Neural progenitor cell (in vitro differentiated cells): ENCODE measurements around the gene GATA6. TPM values are rescaled to one million over a fixed set of nuclear protein-coding genes. Genes with fewer than 3 reads are reported as not detected.
"Not testable (repeated sequence)": the region's sequence is repeated elsewhere in the genome, so short reads cannot be mapped to it uniquely, and the experiment has no call there.

Experiments used
- DNase-seq: peaks from one replicate; pipeline ENCODE4 v3.0.0-alpha.2; 2016; ENCODE audit warnings: low spot score
- H2AFZ ChIP-seq: fragments of 200-600 bp; sonication (generic); replicated peaks from 2 replicates; pipeline ENCODE4 v1.6.1; 2016; ENCODE audit warnings: antibody characterized with exemption
- H3F3A ChIP-seq: fragments of 200-600 bp; sonication (generic); 2 replicates; pipeline ENCODE4 v1.6.1; 2016; ENCODE audit warnings: antibody characterized with exemption, low read depth
- H3K27ac ChIP-seq: fragments of 200-600 bp; sonication (generic); 2 replicates; pipeline ENCODE4 v1.5.1; 2016; ENCODE audit warnings: mild to moderate bottlenecking
- H3K27me3 ChIP-seq: fragments of 200-600 bp; sonication (generic); 2 replicates; pipeline ENCODE4 v1.6.1; 2016; ENCODE audit warnings: mild to moderate bottlenecking, moderate library complexity
- H3K36me3 ChIP-seq: fragments of 200-600 bp; sonication (generic); 2 replicates; pipeline ENCODE4 v1.5.1; 2016
- H3K4me1 ChIP-seq: fragments of 200-600 bp; sonication (generic); 2 replicates; pipeline ENCODE4 v1.6.1; 2016; ENCODE audit warnings: mixed run types
- H3K4me2 ChIP-seq: fragments of 200-600 bp; sonication (generic); 2 replicates; pipeline ENCODE4 v1.6.1; 2016
- H3K4me3 ChIP-seq: fragments of 200-600 bp; sonication (generic); 2 replicates; pipeline ENCODE4 v1.5.1; 2016
- H3K79me2 ChIP-seq: fragments of 200-600 bp; sonication (generic); 2 replicates; pipeline ENCODE4 v1.6.1; 2016; ENCODE audit warnings: low read depth
- H3K9ac ChIP-seq: fragments of 200-600 bp; sonication (generic); 2 replicates; pipeline ENCODE4 v1.6.1; 2016
- H3K9me3 ChIP-seq: fragments of 200-600 bp; sonication (generic); 2 replicates; pipeline ENCODE4 v1.5.1; 2016; ENCODE audit warnings: low read depth
- H4K20me1 ChIP-seq: fragments of 200-600 bp; sonication (generic); 2 replicates; pipeline ENCODE4 v1.6.1; 2016; ENCODE audit warnings: low read depth
- H3K27ac Mint-ChIP-seq: 3 replicates; pipeline ENCODE4 v1.8.0; 2021; ENCODE audit warnings: mixed read lengths
- H3K27me3 Mint-ChIP-seq: 2 replicates; pipeline ENCODE4 v1.8.0; 2022; ENCODE audit warnings: low read depth, mild to moderate bottlenecking, inconsistent platforms, moderate library complexity, mixed read lengths; ENCODE audit not compliant: insufficient read depth
- H3K36me3 Mint-ChIP-seq: 3 replicates; pipeline ENCODE4 v1.8.0; 2021; ENCODE audit warnings: mixed read lengths
- H3K4me1 Mint-ChIP-seq: 3 replicates; pipeline ENCODE4 v1.8.0; 2021; ENCODE audit warnings: mixed read lengths
- H3K4me3 Mint-ChIP-seq: 3 replicates; pipeline ENCODE4 v1.8.0; 2021; ENCODE audit warnings: mild to moderate bottlenecking, moderate library complexity, mixed read lengths
- H3K9me3 Mint-ChIP-seq: 3 replicates; pipeline ENCODE4 v1.8.0; 2020; ENCODE audit warnings: mixed read lengths
- EZH2 ChIP-seq: fragments of 200-600 bp; sonication (generic); IDR thresholded peaks from 2 replicates; pipeline ENCODE4 v1.6.1; 2017; ENCODE audit warnings: antibody characterized with exemption, mild to moderate bottlenecking, moderate library complexity
- EZH2phosphoT487 ChIP-seq: fragments of 200-600 bp; sonication (generic); IDR thresholded peaks from 2 replicates; pipeline ENCODE4 v1.6.1; 2017; ENCODE audit warnings: antibody characterized with exemption
- total RNA-seq: library from RNA; depleted of rRNA; stranded (reverse); fragments of >200 nt; gene quantifications from 2 replicates; pipeline ENCODE4 v1.2.3, GENCODE V29; 2015; ENCODE audit warnings: low replicate concordance
- TF ChIP-seq, protein P1 (sequence below): fragments of 200-600 bp; sonication (generic); IDR thresholded peaks from 2 replicates; pipeline ENCODE4 v1.5.1; 2017; ENCODE audit warnings: antibody characterized with exemption, mild to moderate bottlenecking

The GATA6 gene
- total RNA-seq, 1 donor from 2014 or later = 0.26 TPM

DNA sequence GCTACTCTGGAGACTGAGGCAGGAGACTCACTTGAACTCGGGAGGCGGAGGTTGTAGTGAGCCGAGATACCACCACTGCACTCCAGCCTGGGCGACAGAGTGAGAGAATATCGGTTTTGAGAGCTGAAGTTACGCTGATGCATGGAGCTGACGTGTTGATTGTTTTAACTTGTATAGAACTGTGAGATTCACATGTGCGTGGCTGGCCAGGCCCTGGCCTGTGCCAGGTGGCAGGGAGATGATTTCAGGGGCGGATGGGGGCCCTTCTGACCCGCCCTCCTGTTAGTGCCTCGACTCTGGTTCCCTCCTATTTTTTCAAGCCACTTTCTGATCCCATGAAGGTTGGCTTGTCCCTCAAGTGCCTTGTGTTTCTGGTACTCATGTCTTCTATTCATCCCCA is 25.7 kb downstream of the GATA6 start:
- Histone ChIP-seq H3K79me2 (no peaks in the 10 kb centered on the region), H3F3A (peaks cover 24% of the 10 kb centered on the region), H3K9me3 (no peaks in the 10 kb centered on the region), H2AFZ (no peak overlapping the region), H3K27ac (no peak overlapping the region), H3K36me3 (no peaks in the 10 kb centered on the region), H4K20me1 (no peaks in the 10 kb centered on the region), H3K4me3 (no peak overlapping the region), H3K4me2 (no peak overlapping the region), H3K4me1 (peaks cover 32% of the 10 kb centered on the region), H3K27me3 (no peaks in the 10 kb centered on the region), H3K9ac (no peak overlapping the region)
- H3K36me3 Mint-ChIP-seq = no peaks in the 10 kb centered on the region
- no peaks in the 10 kb centered on the region for H3K9me3 Mint-ChIP-seq
- H3K27ac Mint-ChIP-seq = peak overlapping the region; percentile 57
- peaks cover 56% of the 10 kb centered on the region for H3K4me1 Mint-ChIP-seq
- no peak for TF ChIP-seq EZH2phosphoT487
- TF ChIP-seq EZH2 = no peak
- TF ChIP-seq, protein P1, sequence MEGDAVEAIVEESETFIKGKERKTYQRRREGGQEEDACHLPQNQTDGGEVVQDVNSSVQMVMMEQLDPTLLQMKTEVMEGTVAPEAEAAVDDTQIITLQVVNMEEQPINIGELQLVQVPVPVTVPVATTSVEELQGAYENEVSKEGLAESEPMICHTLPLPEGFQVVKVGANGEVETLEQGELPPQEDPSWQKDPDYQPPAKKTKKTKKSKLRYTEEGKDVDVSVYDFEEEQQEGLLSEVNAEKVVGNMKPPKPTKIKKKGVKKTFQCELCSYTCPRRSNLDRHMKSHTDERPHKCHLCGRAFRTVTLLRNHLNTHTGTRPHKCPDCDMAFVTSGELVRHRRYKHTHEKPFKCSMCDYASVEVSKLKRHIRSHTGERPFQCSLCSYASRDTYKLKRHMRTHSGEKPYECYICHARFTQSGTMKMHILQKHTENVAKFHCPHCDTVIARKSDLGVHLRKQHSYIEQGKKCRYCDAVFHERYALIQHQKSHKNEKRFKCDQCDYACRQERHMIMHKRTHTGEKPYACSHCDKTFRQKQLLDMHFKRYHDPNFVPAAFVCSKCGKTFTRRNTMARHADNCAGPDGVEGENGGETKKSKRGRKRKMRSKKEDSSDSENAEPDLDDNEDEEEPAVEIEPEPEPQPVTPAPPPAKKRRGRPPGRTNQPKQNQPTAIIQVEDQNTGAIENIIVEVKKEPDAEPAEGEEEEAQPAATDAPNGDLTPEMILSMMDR = no peak
- no peak for DNase-seq
- peaks cover 4% of the 10 kb centered on the region for H3K27me3 Mint-ChIP-seq
- no peak overlapping the region for H3K4me3 Mint-ChIP-seq

DNA sequence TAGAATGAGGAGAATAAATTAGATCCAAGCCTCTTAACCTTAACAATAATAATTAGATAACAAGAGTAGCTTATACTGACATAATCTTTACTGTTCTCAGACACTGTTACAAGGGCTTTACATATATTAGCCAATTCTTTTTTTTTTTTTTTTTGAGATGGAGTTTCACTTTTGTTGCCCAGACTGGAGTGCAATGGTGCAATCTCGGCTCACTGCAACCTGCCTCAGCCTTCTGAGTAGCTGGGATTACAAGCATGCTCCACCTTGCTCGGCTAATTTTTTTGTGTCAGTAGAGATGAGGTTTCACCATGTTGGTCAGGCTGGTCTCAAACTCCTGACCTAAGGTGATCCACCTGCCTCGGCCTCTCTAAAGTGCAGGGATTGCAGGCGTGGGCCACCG is 27.6 kb downstream of the GATA6 start:
- not testable (repeated sequence) for H4K20me1 ChIP-seq, H2AFZ ChIP-seq, H3K27ac Mint-ChIP-seq, H3K36me3 ChIP-seq, H3K9ac ChIP-seq, H3K27me3 ChIP-seq, H3K9me3 ChIP-seq, H3K27me3 Mint-ChIP-seq, DNase-seq, H3K27ac ChIP-seq, H3K79me2 ChIP-seq, H3K4me3 Mint-ChIP-seq, H3K4me2 ChIP-seq, H3K4me3 ChIP-seq, H3K36me3 Mint-ChIP-seq, H3K9me3 Mint-ChIP-seq
- peaks cover 49% of the 10 kb centered on the region for H3K4me1 Mint-ChIP-seq
- H3F3A ChIP-seq = peaks cover 22% of the 10 kb centered on the region
- peaks cover 26% of the 10 kb centered on the region for H3K4me1 ChIP-seq

DNA sequence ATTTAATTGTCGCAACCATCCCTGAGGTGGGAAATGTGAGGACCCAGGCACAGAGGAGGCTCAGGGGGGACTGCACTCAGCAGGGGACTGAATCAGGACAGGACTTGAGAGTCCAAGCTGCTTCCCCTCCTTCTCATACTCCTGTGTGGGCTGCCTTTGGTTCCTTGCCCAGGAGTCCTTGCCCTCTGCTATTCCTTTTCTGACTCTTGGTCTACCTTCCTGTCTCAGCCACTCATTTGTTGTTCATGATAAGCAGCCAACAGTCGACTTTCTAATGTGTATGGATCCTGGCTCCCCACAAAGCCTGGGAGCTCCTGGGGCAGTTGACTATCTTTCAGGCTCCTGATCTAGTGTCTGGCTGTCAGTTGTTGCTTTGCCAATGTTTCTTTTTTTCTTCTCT is 28.3 kb downstream of the GATA6 start:
- H3K27me3 Mint-ChIP-seq = no peaks in the 10 kb centered on the region
- H3K9me3 Mint-ChIP-seq = no peaks in the 10 kb centered on the region
- Histone ChIP-seq H3K4me3 (no peak overlapping the region), H4K20me1 (no peaks in the 10 kb centered on the region), H3K27ac (no peak overlapping the region), H3K27me3 (no peaks in the 10 kb centered on the region), H3K79me2 (no peaks in the 10 kb centered on the region), H3K4me1 (peaks cover 19% of the 10 kb centered on the region), H3K9ac (no peak overlapping the region), H3K36me3 (no peaks in the 10 kb centered on the region), H3F3A (peaks cover 15% of the 10 kb centered on the region), H2AFZ (no peak overlapping the region), H3K9me3 (no peaks in the 10 kb centered on the region), H3K4me2 (no peak overlapping the region)
- DNase-seq = no peak
- TF ChIP-seq, protein P1 = no peak
- TF ChIP-seq EZH2phosphoT487 (no peak), EZH2 (no peak)
- H3K27ac Mint-ChIP-seq = no peak overlapping the region
- H3K4me3 Mint-ChIP-seq = no peak overlapping the region
- H3K4me1 Mint-ChIP-seq = peaks cover 42% of the 10 kb centered on the region
- no peaks in the 10 kb centered on the region for H3K36me3 Mint-ChIP-seq

DNA sequence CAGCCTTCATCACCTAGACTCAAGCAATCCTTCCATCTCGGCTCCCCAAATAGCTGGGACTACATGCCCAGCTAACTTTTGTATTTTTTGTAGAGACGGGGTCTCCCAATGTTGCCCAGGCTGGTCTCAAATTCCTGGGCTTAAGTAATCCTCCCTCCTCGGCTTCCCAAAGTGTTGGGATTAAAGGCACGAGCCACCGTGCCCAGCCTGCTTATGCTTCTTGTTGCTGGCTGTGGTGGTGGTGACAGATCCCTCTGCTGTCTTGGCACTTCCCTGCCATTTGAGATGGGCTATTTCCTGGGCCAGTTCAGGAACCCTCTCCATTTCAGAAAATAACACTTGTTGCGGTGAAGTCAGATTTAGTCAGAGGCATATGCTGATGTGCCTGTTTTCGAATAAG is 28.8 kb downstream of the GATA6 start:
- DNase-seq = no peak
- Histone ChIP-seq H3K36me3 (no peaks in the 10 kb centered on the region), H3K27ac (no peak overlapping the region), H4K20me1 (no peaks in the 10 kb centered on the region), H2AFZ (no peak overlapping the region), H3K9me3 (no peaks in the 10 kb centered on the region), H3K79me2 (no peaks in the 10 kb centered on the region), H3F3A (peaks cover 12% of the 10 kb centered on the region), H3K9ac (no peak overlapping the region), H3K4me1 (peaks cover 14% of the 10 kb centered on the region), H3K4me3 (no peak overlapping the region), H3K4me2 (no peak overlapping the region), H3K27me3 (peaks cover 2% of the 10 kb centered on the region)
- Mint-ChIP-seq H3K4me1 (peaks cover 38% of the 10 kb centered on the region), H3K27me3 (no peaks in the 10 kb centered on the region), H3K9me3 (no peaks in the 10 kb centered on the region), H3K4me3 (no peak overlapping the region), H3K36me3 (no peaks in the 10 kb centered on the region), H3K27ac (no peak overlapping the region)
- TF ChIP-seq, protein P1 = no peak
- TF ChIP-seq EZH2phosphoT487 = no peak
- no peak for TF ChIP-seq EZH2
